Heart right ventricle (tissue), 16 donors: ENCODE measurements around the gene SRSF4. TPM values are rescaled to one million over a fixed set of nuclear protein-coding genes. Genes with fewer than 3 reads are reported as not detected.

Source experiments
- ATAC-seq, 8 donors: fragments of 200-7000 bp; cut with Tn5 transposase; one replicate each; pipeline ENCODE4 v1.9.1; 2020; ENCODE audit warnings: mild to moderate bottlenecking in 8 of 8, moderate library complexity in 8 of 8, moderate number of reproducible peaks in 1 of 8
- DNase-seq, 2 donors: peaks; one replicate each; pipeline ENCODE4 v3.0.0-alpha.2; 2020
- H3K27ac ChIP-seq, 10 donors: fragments of 200-600 bp; sonication (generic) in 2 of 10; one replicate each; pipeline versions ENCODE4 v1.5.0 to v1.8.0; 2020 to 2022; ENCODE audit warnings: mild to moderate bottlenecking in 3 of 10
- H3K27me3 ChIP-seq, 7 donors: fragments of 200-600 bp; one replicate each; pipeline ENCODE4 v1.8.0; 2021 to 2022; ENCODE audit warnings: mild to moderate bottlenecking in 2 of 7
- H3K36me3 ChIP-seq, 9 donors: fragments of 200-600 bp; sonication (generic) in 1 of 9; one replicate each; pipeline versions ENCODE4 v1.5.0 to v1.8.0; 2020 to 2022; ENCODE audit warnings: mild to moderate bottlenecking in 2 of 9
- H3K4me1 ChIP-seq, 9 donors: fragments of 200-600 bp; sonication (generic) in 1 of 9; one replicate each; pipeline versions ENCODE4 v1.5.0 to v1.8.0; 2020 to 2022; ENCODE audit warnings: mild to moderate bottlenecking in 4 of 9
- H3K4me3 ChIP-seq, 10 donors: fragments of 200-600 bp; sonication (generic) in 2 of 10; one replicate each; pipeline versions ENCODE4 v1.5.0 to v1.8.0; 2020 to 2022; ENCODE audit warnings: mild to moderate bottlenecking in 7 of 10, moderate library complexity in 2 of 10
- H3K9me3 ChIP-seq, 11 donors: fragments of 200-600 bp in 10 of 11; sonication (generic) in 2 of 11; one replicate each; pipeline versions ENCODE4 v1.5.0 to v1.8.0; 2013 to 2022; ENCODE audit warnings: mild to moderate bottlenecking in 2 of 11, control low read depth in 1 of 11, moderate library complexity in 1 of 11
- WGBS, 2 donors: extraction: QIAGEN DNeasy Blood & Tissue Kit; methylation state at CpG; one replicate each; pipeline ENCODE4 v1.1.7; 2013; ENCODE audit warnings: inconsistent platforms in 1 of 2; 5-methylcytosine and 5-hydroxymethylcytosine counted together
- intact Hi-C, 10 donors: fragments of 100-400 bp; cut with DNase I; formaldehyde crosslinking; loops; one replicate each; pipeline versions ENCODE4 v1.11.1 to v1.14.2; 2022
- polyA plus RNA-seq, 2 donors: library from polyadenylated mRNA; stranded (reverse); fragments of 200-250 nt; gene quantifications; one replicate each; pipeline ENCODE4 v1.2.3, GENCODE V29; 2013
- total RNA-seq, 10 donors: library from RNA; stranded (reverse); fragmentation: NEBNext Ultra II Directional in 3 of 10; extraction: Animal tissue kit (Norgen Biotek cat#: 25700) in 3 of 10; gene quantifications; one replicate each; pipeline versions ENCODE4 v1.2.1 to v1.2.4, GENCODE V29; 2021 to 2023
- TF ChIP-seq, protein P1 (sequence below), 9 donors: fragments of 200-600 bp; sonication (generic) in 2 of 9; IDR thresholded peaks; one replicate each; pipeline versions ENCODE4 v1.5.0 to v1.8.0; 2021 to 2022; ENCODE audit warnings: antibody characterized with exemption in 9 of 9, mild to moderate bottlenecking in 5 of 9, moderate library complexity in 1 of 9
- donor health status: Arrhythmogenic right ventricular cardiomyopathy.
- donor health status: ischemic (EF 13 %, LVEDD 7.1; RV severe dilation, severe dysfunction).
- donor health status: healthy with polysubstance abuse.
- donor health status: DM: no; HTN: yes; CAD: no.
- donor health status: DM: no; HTN: no; CAD: no.
- donor health status: ischemic (EF 25% LVEDD 6.9; RV normal size, moderate dysfunction).
- donor health status: ischemic (EF 25% LVEDD 5.7; RV mildly dilated, moderate dysfunction).
- donor health status: healthy.
- donor health status: DM: yes; HTN: yes; CAD: no.
- donor health status: Ischemic cardiomyopathy.
- donor health status: ischemic (EF 35%, LVEDD 5.7; RV mildly dilated, moderate dysfunction).
- donor health status: nonischemic (EF 11% LVEDD 7.7; RV severe dilation, severe dysfunction).
- donor health status: DM: yes; HTN: yes; CAD: no.
- donor health status: PGD.
- donor health status: ischemic (EF 29% LVEDD 5.4; RV normal size, mild dysfunction).
- donor health status: nonischemic (EF 23%, LVEDD 6.1; RV moderate dilation, normal function).

The SRSF4 gene
- total and polyA plus RNA-seq, 12 donors: 40.8 to 67.8 (median 49.0) TPM

DNA sequence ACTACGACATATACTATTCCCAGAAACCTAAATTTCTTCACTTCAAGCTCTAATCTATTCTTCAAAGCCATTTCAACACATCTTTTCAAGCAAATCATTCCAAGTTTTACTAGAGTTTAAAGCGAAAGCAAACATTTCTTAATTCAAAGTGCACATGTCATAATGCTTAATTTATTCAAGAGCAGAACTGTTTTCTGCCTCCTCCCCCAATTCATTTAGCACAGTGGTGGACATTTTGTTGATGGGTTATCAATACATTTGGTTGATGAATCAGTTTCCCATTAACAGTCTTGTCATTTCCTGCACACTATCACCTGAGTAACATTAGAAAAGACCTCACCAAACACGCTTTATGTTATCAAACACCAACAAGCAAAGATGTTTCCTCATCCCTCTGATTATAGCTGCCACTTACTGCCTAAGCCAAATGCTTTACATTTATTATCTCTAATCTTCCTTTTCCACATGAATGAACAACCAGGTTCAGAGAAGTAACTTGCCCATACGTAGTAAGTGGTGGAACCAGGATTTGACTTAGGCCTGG is 2.0 kb downstream of the SRSF4 start:
- intact Hi-C loops: loop anchor here in 6 of 10 donors (2.0 to 10.0 kb wide), 4 partner anchors 55 to 537 kb away; partner anchors contain the start of genes TMEM200B (in 6 of the 6) and TAF12 (in 1 of the 6)

GRCh38 chr1:29177022-29177705 is 4.5 kb downstream of the SRSF4 start:
- 62 to 71% methylated on average over 12 of the region's 12 CpGs for WGBS, 2 donors
- Histone ChIP-seq H3K4me1 (peaks cover 2 to 66% (median 54%) of the 10 kb centered on the region in 9 donors), H3K4me3 (no peak overlapping the region), H3K36me3 (peaks cover 0 to 28% (median 0%) of the 10 kb centered on the region in 9 donors), H3K27me3 (no peaks in the 10 kb centered on the region), H3K27ac (peak overlapping the region in 9 of 10 donors; percentile 21 to 61 (median 37)), H3K9me3 (no peaks in the 10 kb centered on the region)
- TF ChIP-seq, protein P1, sequence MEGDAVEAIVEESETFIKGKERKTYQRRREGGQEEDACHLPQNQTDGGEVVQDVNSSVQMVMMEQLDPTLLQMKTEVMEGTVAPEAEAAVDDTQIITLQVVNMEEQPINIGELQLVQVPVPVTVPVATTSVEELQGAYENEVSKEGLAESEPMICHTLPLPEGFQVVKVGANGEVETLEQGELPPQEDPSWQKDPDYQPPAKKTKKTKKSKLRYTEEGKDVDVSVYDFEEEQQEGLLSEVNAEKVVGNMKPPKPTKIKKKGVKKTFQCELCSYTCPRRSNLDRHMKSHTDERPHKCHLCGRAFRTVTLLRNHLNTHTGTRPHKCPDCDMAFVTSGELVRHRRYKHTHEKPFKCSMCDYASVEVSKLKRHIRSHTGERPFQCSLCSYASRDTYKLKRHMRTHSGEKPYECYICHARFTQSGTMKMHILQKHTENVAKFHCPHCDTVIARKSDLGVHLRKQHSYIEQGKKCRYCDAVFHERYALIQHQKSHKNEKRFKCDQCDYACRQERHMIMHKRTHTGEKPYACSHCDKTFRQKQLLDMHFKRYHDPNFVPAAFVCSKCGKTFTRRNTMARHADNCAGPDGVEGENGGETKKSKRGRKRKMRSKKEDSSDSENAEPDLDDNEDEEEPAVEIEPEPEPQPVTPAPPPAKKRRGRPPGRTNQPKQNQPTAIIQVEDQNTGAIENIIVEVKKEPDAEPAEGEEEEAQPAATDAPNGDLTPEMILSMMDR (IDR thresholded peaks at IDR 0.05): no peak
- ATAC-seq (no peak), DNase-seq (no peak)
- intact Hi-C loops: loop anchor here in 1 of 10 donors (10.0 kb wide), 1 partner anchor 52 kb away; the partner anchor contains the start of gene TMEM200B

More for the DNA sequence above, 2.0 kb downstream of the SRSF4 start:
- no peaks in the 10 kb centered on the region for H3K27me3 ChIP-seq
- 10 to 13% methylated on average over 4 of the region's 4 CpGs for WGBS, 2 donors
- TF ChIP-seq, protein P1 (IDR thresholded peaks at IDR 0.05): no peak
- peak overlapping the region in 9 of 10 donors; percentile 83 to 99 (median 92) for H3K4me3 ChIP-seq
- H3K4me1 ChIP-seq: peaks cover 2 to 64% (median 52%) of the 10 kb centered on the region in 9 donors
- ATAC-seq (no peak), DNase-seq (no peak)
- H3K27ac ChIP-seq: peak overlapping the region in 6 of 10 donors; percentile 100
- no peaks in the 10 kb centered on the region for H3K9me3 ChIP-seq
- H3K36me3 ChIP-seq: peaks cover 0 to 16% (median 0%) of the 10 kb centered on the region in 9 donors

- DNase-seq (no peak), ATAC-seq (no peak)
- intact Hi-C loops: loop anchor here in 1 of 10 donors (10.0 kb wide), 1 partner anchor 52 kb away; the partner anchor contains the start of gene TMEM200B
- H3K4me3 ChIP-seq: no peak overlapping the region
- peaks cover 2 to 72% (median 57%) of the 10 kb centered on the region in 9 donors for H3K4me1 ChIP-seq
- TF ChIP-seq, protein P1 (IDR thresholded peaks at IDR 0.05): peak in 1 of 9 donors; percentile 6
- WGBS, 2 donors: 40 to 41% methylated on average over 4 of the region's 4 CpGs
- H3K9me3 ChIP-seq: no peaks in the 10 kb centered on the region
- no peaks in the 10 kb centered on the region for H3K27me3 ChIP-seq
- peaks cover 0 to 34% (median 0%) of the 10 kb centered on the region in 9 donors for H3K36me3 ChIP-seq
- peak overlapping the region in 6 of 10 donors; percentile 3 to 61 (median 40) for H3K27ac ChIP-seq
Observed at GRCh38 chr1:29176576-29176975, 5.1 kb downstream of the SRSF4 start.

GRCh38 chr1:29172415-29172939 is 9.2 kb downstream of the SRSF4 start:
- Histone ChIP-seq H3K4me1 (peaks cover 8 to 78% (median 52%) of the 10 kb centered on the region in 9 donors), H3K9me3 (no peaks in the 10 kb centered on the region), H3K27ac (no peak overlapping the region), H3K36me3 (peaks cover 0 to 52% (median 0%) of the 10 kb centered on the region in 9 donors), H3K4me3 (no peak overlapping the region), H3K27me3 (no peaks in the 10 kb centered on the region)
- TF ChIP-seq, protein P1 (IDR thresholded peaks at IDR 0.05): no peak
- intact Hi-C loops: loop anchor here in 1 of 10 donors (10.0 kb wide), 1 partner anchor 48 kb away; the partner anchor contains the start of gene TMEM200B
- no peak for DNase-seq
- WGBS, 2 donors: 88 to 91% methylated on average over 8 of the region's 8 CpGs
- ATAC-seq: no peak
